ENCODE results near the gene INPP5A. TPM values are rescaled to one million over a fixed set of nuclear protein-coding genes. Genes with fewer than 3 reads are reported as not detected.
"Not testable (repeated sequence)": the region's sequence is repeated elsewhere in the genome, so short reads cannot be mapped to it uniquely, and the experiment has no call there.

Gene INPP5A
- total RNA-seq = 1 to 10 TPM; 9.1 to 9.9 TPM

GRCh38 chr10:132537684-132538001, at the start of gene INPP5A:
TSS of gene INPP5A (plus strand) at chr10:132537787. CDS start at chr10:132538097, 310 bp downstream.
- peaks cover 55% of the 10 kb centered on the region for H3K4me1 Mint-ChIP-seq
- peaks cover 5% of the 10 kb centered on the region for H3K27me3 Mint-ChIP-seq
- no peaks in the 10 kb centered on the region for H3K9me3 Mint-ChIP-seq
- peak within 1 kb of the TSS; percentile 89 for H3K4me3 Mint-ChIP-seq
- ChIA-PET CTCF (no interaction called here), POLR2A (no interaction called here)
- no peak for DNase-seq
- H3K27ac Mint-ChIP-seq = peak within 1 kb of the TSS; percentile 84
- H3K36me3 Mint-ChIP-seq (ENCODE audit: low read depth) = peaks cover 5% of the 10 kb centered on the region

- no peak overlapping the region for H3K27ac Mint-ChIP-seq
- no peaks in the 10 kb centered on the region for H3K27me3 Mint-ChIP-seq
- H3K9me3 Mint-ChIP-seq = peaks cover 4% of the 10 kb centered on the region
- ChIA-PET POLR2A (no interaction called here), CTCF (no interaction called here)
- H3K36me3 Mint-ChIP-seq (ENCODE audit: low read depth) = no peaks in the 10 kb centered on the region
- no peak for DNase-seq
- H3K4me1 Mint-ChIP-seq = no peaks in the 10 kb centered on the region
- no peak overlapping the region for H3K4me3 Mint-ChIP-seq
These were observed 49.3 kb upstream of the INPP5A start for GRCh38 chr10:132488231-132488821.

DNA sequence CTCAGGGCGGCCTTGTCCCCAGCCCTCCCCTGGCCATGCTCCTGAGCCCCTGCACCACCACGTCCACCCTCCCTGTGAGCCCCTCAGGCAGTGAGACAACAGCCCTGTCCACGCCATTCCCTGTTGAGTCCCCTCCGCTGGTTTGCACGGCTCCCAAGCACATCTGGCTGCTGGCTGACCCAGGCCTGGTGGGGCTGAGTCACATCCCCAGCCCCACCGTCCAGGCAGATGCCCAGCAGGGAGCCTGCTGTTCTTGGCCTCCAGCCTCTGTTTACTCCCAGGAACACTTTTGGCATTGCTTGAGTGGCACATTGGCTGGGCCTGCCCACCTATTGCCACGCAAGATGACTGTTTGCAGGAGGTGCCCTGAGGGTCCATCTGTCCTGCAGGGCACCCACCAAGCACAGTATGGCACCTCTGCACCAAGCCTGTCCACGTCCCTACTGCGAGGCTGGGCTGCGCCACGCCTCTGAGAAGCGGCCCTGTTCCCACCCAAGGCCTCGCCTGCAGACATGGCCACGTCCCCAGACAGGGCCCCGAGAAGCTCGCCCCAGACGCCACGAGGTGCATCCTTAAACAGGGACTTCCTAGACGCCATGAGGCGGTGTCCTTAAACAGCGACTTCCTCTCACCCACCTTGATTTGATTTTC, 48.4 kb upstream of the INPP5A start:
- Mint-ChIP-seq H3K4me3 (no peak overlapping the region), H3K4me1 (no peaks in the 10 kb centered on the region), H3K27me3 (no peaks in the 10 kb centered on the region), H3K9me3 (peaks cover 4% of the 10 kb centered on the region), H3K27ac (no peak overlapping the region), H3K36me3 (ENCODE audit: low read depth) (no peaks in the 10 kb centered on the region)
- CTCF ChIA-PET = no interaction called here
- no peak for DNase-seq
- POLR2A ChIA-PET = no interaction called here

GRCh38 chr10:132489704-132490534, 47.7 kb upstream of the INPP5A start:
- Mint-ChIP-seq H3K9me3 (peaks cover 4% of the 10 kb centered on the region), H3K27me3 (no peaks in the 10 kb centered on the region), H3K27ac (no peak overlapping the region), H3K4me1 (no peaks in the 10 kb centered on the region), H3K4me3 (no peak overlapping the region), H3K36me3 (ENCODE audit: low read depth) (no peaks in the 10 kb centered on the region)
- no peak for DNase-seq
- CTCF ChIA-PET = no interaction called here
- POLR2A ChIA-PET = no interaction called here

- DNase-seq; H3K27me3 Mint-ChIP-seq; POLR2A ChIA-PET; H3K9me3 Mint-ChIP-seq; H3K4me3 Mint-ChIP-seq; H3K27ac Mint-ChIP-seq; H3K36me3 Mint-ChIP-seq (ENCODE audit: low read depth); H3K4me1 Mint-ChIP-seq: not testable (repeated sequence)
- CTCF ChIA-PET = interaction anchor here (0.5 to 1.0 kb wide), 2 partner anchors 12 to 15 kb away, joined by 3 to 5 read pairs; no protein-coding TSS in a partner anchor
These were observed 46.1 kb upstream of the INPP5A start for GRCh38 chr10:132491534-132491933.

GRCh38 chr10:132492323-132493025, 45.1 kb upstream of the INPP5A start:
- Mint-ChIP-seq H3K27me3 (peaks cover 6% of the 10 kb centered on the region), H3K36me3 (ENCODE audit: low read depth) (no peaks in the 10 kb centered on the region), H3K4me1 (no peaks in the 10 kb centered on the region), H3K9me3 (peaks cover 4% of the 10 kb centered on the region), H3K27ac (no peak overlapping the region), H3K4me3 (no peak overlapping the region)
- POLR2A ChIA-PET = no interaction called here
- CTCF ChIA-PET = interaction anchor here (1.0 to 1.2 kb wide), 3 partner anchors 13 to 31 kb away, joined by 3 read pairs; no protein-coding TSS in a partner anchor
- no peak for DNase-seq

DNA sequence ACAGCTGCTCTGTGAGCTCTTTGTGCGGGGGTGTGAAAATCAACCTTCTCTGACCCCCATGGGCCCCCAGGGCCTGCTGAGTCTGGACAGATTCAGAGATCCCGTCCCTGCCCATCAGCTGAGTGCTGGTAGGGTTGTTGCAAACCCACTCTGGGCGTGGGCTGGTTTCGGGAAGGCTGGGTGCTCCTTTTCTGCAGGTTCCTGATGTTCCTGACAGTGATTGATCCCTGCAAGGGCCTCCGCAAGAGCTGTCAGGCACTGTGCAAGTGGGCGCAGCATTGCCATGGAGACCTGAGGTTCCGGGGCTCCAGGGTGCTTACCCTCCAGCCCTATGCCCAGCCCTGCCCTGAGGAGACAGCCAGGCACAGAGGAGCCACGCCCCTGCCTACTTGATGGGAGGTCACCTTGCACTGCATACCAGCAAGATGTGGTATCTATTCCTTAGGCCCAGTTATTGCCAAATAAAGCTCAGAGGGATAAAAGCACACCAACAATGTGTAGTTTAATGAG, 44.3 kb upstream of the INPP5A start:
- no peaks in the 10 kb centered on the region for H3K36me3 Mint-ChIP-seq (ENCODE audit: low read depth)
- ChIA-PET CTCF (interaction anchor here (1.1 to 1.2 kb wide), 2 partner anchors 15 to 30 kb away, joined by 3 read pairs; no protein-coding TSS in a partner anchor), POLR2A (no interaction called here)
- no peak overlapping the region for H3K4me3 Mint-ChIP-seq
- peaks cover 4% of the 10 kb centered on the region for H3K9me3 Mint-ChIP-seq
- H3K27ac Mint-ChIP-seq = no peak overlapping the region
- no peak for DNase-seq
- H3K27me3 Mint-ChIP-seq = peaks cover 6% of the 10 kb centered on the region
- H3K4me1 Mint-ChIP-seq = no peaks in the 10 kb centered on the region

DNA sequence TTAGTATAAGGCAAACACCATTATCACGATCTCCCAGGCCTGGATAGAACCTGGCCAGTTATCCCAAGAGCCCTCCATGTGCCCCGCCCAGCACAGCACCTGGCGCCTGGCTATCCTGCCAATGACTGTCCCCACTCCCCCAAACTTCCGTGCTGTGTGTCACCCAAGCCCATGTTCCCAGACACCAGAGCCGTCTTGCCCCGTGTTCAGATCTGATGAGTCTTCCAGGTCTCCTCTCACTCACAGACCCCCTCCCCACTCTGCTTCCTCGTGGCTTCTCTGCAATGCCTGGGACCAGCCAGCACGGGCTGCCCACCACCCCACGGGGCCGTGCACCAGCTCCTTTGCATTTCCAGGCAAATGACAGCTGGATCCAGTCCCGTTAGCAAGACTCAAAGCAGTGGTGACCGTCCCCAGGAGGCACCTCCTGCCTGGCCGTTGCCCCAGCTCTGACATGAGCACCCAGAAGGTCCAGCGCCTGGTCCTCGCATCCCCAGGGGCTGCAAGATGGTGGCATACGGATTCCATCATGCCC, 43.8 kb upstream of the INPP5A start:
- ChIA-PET CTCF (interaction anchor here (1.2 kb wide), 1 partner anchor 30 kb away, joined by 3 read pairs; no protein-coding TSS in a partner anchor), POLR2A (no interaction called here)
- no peaks in the 10 kb centered on the region for H3K4me1 Mint-ChIP-seq
- peaks cover 6% of the 10 kb centered on the region for H3K27me3 Mint-ChIP-seq
- H3K9me3 Mint-ChIP-seq = peaks cover 4% of the 10 kb centered on the region
- no peak overlapping the region for H3K4me3 Mint-ChIP-seq
- no peak for DNase-seq
- no peak overlapping the region for H3K27ac Mint-ChIP-seq
- H3K36me3 Mint-ChIP-seq (ENCODE audit: low read depth) = no peaks in the 10 kb centered on the region

GRCh38 chr10:132494866-132495630, 42.5 kb upstream of the INPP5A start:
- POLR2A ChIA-PET = no interaction called here

DNA sequence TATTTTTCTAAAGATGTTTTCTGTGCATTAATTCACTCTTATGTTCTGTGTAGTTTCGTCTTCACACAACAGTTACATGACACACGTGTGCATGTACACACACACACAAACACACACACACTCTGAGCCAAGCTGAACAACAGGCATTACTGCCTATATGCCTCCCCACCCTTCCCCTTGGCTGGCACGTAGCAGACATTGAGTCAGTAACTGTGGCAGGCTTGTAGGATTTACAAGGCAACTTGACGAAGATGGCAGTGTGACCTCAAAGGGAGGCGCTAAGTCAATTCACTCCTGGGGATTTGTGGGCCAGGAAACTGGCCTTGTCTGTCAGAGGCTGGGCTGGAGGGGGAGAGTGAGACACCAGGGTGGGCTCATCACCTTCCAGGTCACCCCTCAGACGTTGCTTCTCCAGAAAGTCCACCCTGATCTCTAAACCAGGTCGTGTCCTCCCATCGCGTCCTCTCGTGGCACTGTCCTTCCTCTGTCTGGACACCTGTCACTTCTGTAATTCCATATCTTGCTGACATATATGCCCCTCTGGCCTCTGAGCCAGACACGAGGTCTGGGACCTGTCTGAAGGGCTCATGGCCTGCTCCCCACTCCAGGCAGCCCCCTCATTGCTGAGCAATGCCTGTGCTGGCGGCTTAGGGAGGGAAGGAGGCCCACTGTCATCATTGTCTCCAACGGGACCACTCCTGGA, 41.1 kb upstream of the INPP5A start:
- ChIA-PET CTCF (no interaction called here), POLR2A (no interaction called here)
- H3K27ac Mint-ChIP-seq = no peak overlapping the region
- no peaks in the 10 kb centered on the region for H3K4me1 Mint-ChIP-seq
- no peaks in the 10 kb centered on the region for H3K36me3 Mint-ChIP-seq (ENCODE audit: low read depth)
- no peak overlapping the region for H3K4me3 Mint-ChIP-seq
- DNase-seq = no peak
- peaks cover 8% of the 10 kb centered on the region for H3K27me3 Mint-ChIP-seq
- no peaks in the 10 kb centered on the region for H3K9me3 Mint-ChIP-seq

More at GRCh38 chr10:132494866-132495630, 42.5 kb upstream of the INPP5A start:
- Mint-ChIP-seq H3K36me3 (ENCODE audit: low read depth) (no peaks in the 10 kb centered on the region), H3K9me3 (peaks cover 2% of the 10 kb centered on the region), H3K4me3 (no peak overlapping the region), H3K27me3 (peaks cover 6% of the 10 kb centered on the region), H3K27ac (no peak overlapping the region), H3K4me1 (no peaks in the 10 kb centered on the region)
- DNase-seq = no peak
- CTCF ChIA-PET = interaction anchor here (0.6 kb wide), 1 partner anchor 17 kb away, joined by 3 read pairs; no protein-coding TSS in a partner anchor

- no peak overlapping the region for H3K4me3 Mint-ChIP-seq
- POLR2A ChIA-PET = no interaction called here
- no peak overlapping the region for H3K27ac Mint-ChIP-seq
These were observed 40.4 kb upstream of the INPP5A start for GRCh38 chr10:132497063-132497680.

More at GRCh38 chr10:132497063-132497680, 40.4 kb upstream of the INPP5A start:
- CTCF ChIA-PET = interaction anchor here (0.5 to 0.7 kb wide), 2 partner anchors 274 to 278 kb away, joined by 3 read pairs; no protein-coding TSS in a partner anchor
- no peaks in the 10 kb centered on the region for H3K36me3 Mint-ChIP-seq (ENCODE audit: low read depth)
- peaks cover 8% of the 10 kb centered on the region for H3K27me3 Mint-ChIP-seq
- no peaks in the 10 kb centered on the region for H3K4me1 Mint-ChIP-seq
- H3K9me3 Mint-ChIP-seq = no peaks in the 10 kb centered on the region
- no peak for DNase-seq

Measured in activated CD4-positive, alpha-beta T cell treated with anti-CD3 and anti-CD28 coated beads, Interleukin-2, amount 10 ng/mL, durations not matched to agents 7 days and 5 days (primary cell).